Measurements from ENCODE around the gene DDX24. TPM values are rescaled to one million over a fixed set of nuclear protein-coding genes. Genes with fewer than 3 reads are reported as not detected.

Gene DDX24
- total RNA-seq, 1 experiment from 2014 or later = 135 TPM

- ChIA-PET POLR2A (no interaction called here), CTCF (interaction anchor here (0.6 to 7.1 kb wide), 3 partner anchors 8 to 99 kb away, joined by 3 to 99 read pairs (median 4); no protein-coding TSS in a partner anchor)
- H3K4me3 Mint-ChIP-seq (ENCODE audit: unreplicated experiment) = no peak overlapping the region
- BruUV-seq (replicated peaks) = no TSS peak
- intact Hi-C loops (cut with micrococcal nuclease) = no loop called here
- no peaks in the 10 kb centered on the region for H3K9me3 Mint-ChIP-seq (ENCODE audit: unreplicated experiment)
- H3K27me3 Mint-ChIP-seq (ENCODE audit: insufficient read depth, unreplicated experiment) = no peaks in the 10 kb centered on the region
- H3K36me3 Mint-ChIP-seq (ENCODE audit: insufficient read depth, unreplicated experiment) = peaks cover 28% of the 10 kb centered on the region
- no peak for TF ChIP-seq CTCF (IDR thresholded peaks at IDR 0.05; ENCODE audit: unreplicated experiment)
- peaks cover 5% of the 10 kb centered on the region for H3K4me1 Mint-ChIP-seq (ENCODE audit: insufficient read depth, unreplicated experiment)
- no peak overlapping the region for H3K27ac Mint-ChIP-seq (ENCODE audit: low read depth, unreplicated experiment)
- no peak for DNase-seq (ENCODE audit: unreplicated experiment)
These were observed 40.8 kb downstream of the DDX24 start for GRCh38 chr14:94040247-94040646.

GRCh38 chr14:94038921-94039629 is 41.9 kb downstream of the DDX24 start:
- Mint-ChIP-seq H3K27ac (ENCODE audit: low read depth, unreplicated experiment) (no peak overlapping the region), H3K4me1 (ENCODE audit: insufficient read depth, unreplicated experiment) (peaks cover 5% of the 10 kb centered on the region), H3K9me3 (ENCODE audit: unreplicated experiment) (no peaks in the 10 kb centered on the region), H3K36me3 (ENCODE audit: insufficient read depth, unreplicated experiment) (peaks cover 19% of the 10 kb centered on the region), H3K27me3 (ENCODE audit: insufficient read depth, unreplicated experiment) (no peaks in the 10 kb centered on the region), H3K4me3 (ENCODE audit: unreplicated experiment) (no peak overlapping the region)
- intact Hi-C loops (cut with micrococcal nuclease) = no loop called here
- DNase-seq (ENCODE audit: unreplicated experiment) = no peak
- TF ChIP-seq CTCF (IDR thresholded peaks at IDR 0.05; ENCODE audit: unreplicated experiment) = no peak
- ChIA-PET POLR2A (interaction anchor here (0.6 kb wide), 1 partner anchor 145 kb away, joined by 3 read pairs; no protein-coding TSS in a partner anchor), CTCF (interaction anchor here (0.9 to 7.1 kb wide), 4 partner anchors 9 to 182 kb away, joined by 3 to 99 read pairs (median 14); no protein-coding TSS in a partner anchor)
- no TSS peak for BruUV-seq (replicated peaks)

GRCh38 chr14:94038510-94038909 is 42.5 kb downstream of the DDX24 start:
- ChIA-PET CTCF (interaction anchor here (0.5 to 7.1 kb wide), 6 partner anchors 13 to 142 kb away, joined by 3 to 99 read pairs (median 4); no protein-coding TSS in a partner anchor), POLR2A (no interaction called here)
- intact Hi-C loops (cut with micrococcal nuclease) = no loop called here
- Mint-ChIP-seq H3K36me3 (ENCODE audit: insufficient read depth, unreplicated experiment) (peaks cover 13% of the 10 kb centered on the region), H3K27ac (ENCODE audit: low read depth, unreplicated experiment) (no peak overlapping the region), H3K27me3 (ENCODE audit: insufficient read depth, unreplicated experiment) (no peaks in the 10 kb centered on the region), H3K4me1 (ENCODE audit: insufficient read depth, unreplicated experiment) (peaks cover 5% of the 10 kb centered on the region), H3K9me3 (ENCODE audit: unreplicated experiment) (no peaks in the 10 kb centered on the region), H3K4me3 (ENCODE audit: unreplicated experiment) (no peak overlapping the region)
- BruUV-seq (replicated peaks) = no TSS peak
- DNase-seq (ENCODE audit: unreplicated experiment) = no peak
- TF ChIP-seq CTCF (IDR thresholded peaks at IDR 0.05; ENCODE audit: unreplicated experiment) = no peak

- H3K27ac Mint-ChIP-seq (ENCODE audit: low read depth, unreplicated experiment) = no peak overlapping the region
- peaks cover 5% of the 10 kb centered on the region for H3K4me1 Mint-ChIP-seq (ENCODE audit: insufficient read depth, unreplicated experiment)
- no peak overlapping the region for H3K4me3 Mint-ChIP-seq (ENCODE audit: unreplicated experiment)
- TF ChIP-seq CTCF (IDR thresholded peaks at IDR 0.05; ENCODE audit: unreplicated experiment) = no peak
- peaks cover 8% of the 10 kb centered on the region for H3K36me3 Mint-ChIP-seq (ENCODE audit: insufficient read depth, unreplicated experiment)
- no TSS peak for BruUV-seq (replicated peaks)
- no peak for DNase-seq (ENCODE audit: unreplicated experiment)
- no peaks in the 10 kb centered on the region for H3K9me3 Mint-ChIP-seq (ENCODE audit: unreplicated experiment)
- ChIA-PET CTCF (interaction anchor here (0.5 to 7.1 kb wide), 10 partner anchors 10 to 1873 kb away, joined by 3 to 99 read pairs (median 6); no protein-coding TSS in a partner anchor), POLR2A (interaction anchor here (0.7 kb wide), 1 partner anchor 1056 kb away, joined by 3 read pairs; no protein-coding TSS in a partner anchor)
- H3K27me3 Mint-ChIP-seq (ENCODE audit: insufficient read depth, unreplicated experiment) = no peaks in the 10 kb centered on the region
- intact Hi-C loops (cut with micrococcal nuclease) = no loop called here
These were observed 43.0 kb downstream of the DDX24 start for GRCh38 chr14:94037954-94038353.
